K562 (cell line): ENCODE results near the gene HPCA. TPM values are rescaled to one million over a fixed set of nuclear protein-coding genes. Genes with fewer than 3 reads are reported as not detected.

Experiments used
- ATAC-seq: fragments of 200-7000 bp; cut with Tn5 transposase; 3 replicates; pipeline ENCODE4 v1.9.1; 2020; ENCODE audit warnings: moderate library complexity
- BruUV-seq: library from RNA; stranded (reverse); fragments of 400-500 nt; replicated peaks from 2 replicates; lab custom pipeline; 2021; lab: Mats Ljungman, UMichigan
- CTCF ChIA-PET: fragments of 300-600 bp; formaldehyde crosslinking; extraction: SDS; loops from one replicate; lab custom pipeline; 2021; ENCODE audit warnings: low intra/inter-chr PET ratio; lab: Yijun Ruan, JAX
- POLR2A ChIA-PET: fragments of 300-600, 350-650 bp; sonication (Branson Sonifier 250); formaldehyde crosslinking; extraction: SDS; loops from one replicate; lab custom pipeline; 2021; ENCODE audit warnings: antibody characterized with exemption, inconsistent platforms; lab: Yijun Ruan, JAX
- DNase-seq, 4 experiments: peaks; one replicate each; pipeline versions ENCODE4 v3.0.0 to v3.0.0-alpha.2; 2011 to 2018; ENCODE audit warnings: low spot score in 3 of 4, mixed read lengths in 3 of 4; ENCODE audit errors: extremely low read depth in 1 of 4
- FAIRE-seq: peaks from 2 replicates; lab custom pipeline; 2011; peaks lifted over from hg19 to GRCh38; lab: Jason Lieb, UNC
- H2AFZ ChIP-seq: 2 replicates; pipeline ENCODE4 v1.6.0; 2011; ENCODE audit warnings: low read depth, low read length, control low read depth, inconsistent platforms
- H3K27ac ChIP-seq: fragments of 200-600 bp; 3 replicates; pipeline ENCODE4 v1.8.0; 2011; ENCODE audit warnings: low read depth, mild to moderate bottlenecking, control low read depth, inconsistent platforms, low read length, moderate library complexity, mixed read lengths; ENCODE audit errors: extremely low read depth
- H3K27me3 ChIP-seq, 2 experiments: fragments of 300-600 bp in 1 of 2; 2 replicates in 1 of 2; 3 replicates in 1 of 2; pipeline versions ENCODE4 v1.6.0 to v1.8.0; 2011; ENCODE audit warnings: inconsistent platforms in 2 of 2, low read length in 2 of 2, mild to moderate bottlenecking in 1 of 2, mixed read lengths in 1 of 2, moderate library complexity in 1 of 2; ENCODE audit not compliant: control insufficient read depth in 2 of 2, insufficient read depth in 2 of 2
- H3K36me3 ChIP-seq: fragments of 300-600 bp; 3 replicates; pipeline ENCODE4 v1.8.0; 2011; ENCODE audit warnings: mild to moderate bottlenecking, low read length, inconsistent platforms; ENCODE audit not compliant: control insufficient read depth, insufficient read depth
- H3K4me1 ChIP-seq, 2 experiments: fragments of 200-600 bp in 1 of 2; replicated peaks in 1 of 2; 2 replicates in 1 of 2; 3 replicates in 1 of 2; pipeline versions ENCODE4 v1.5.1 to v1.8.0; 2011; ENCODE audit warnings: inconsistent platforms in 2 of 2, low read length in 2 of 2, mild to moderate bottlenecking in 1 of 2, mixed read lengths in 1 of 2, moderate library complexity in 1 of 2; ENCODE audit not compliant: control insufficient read depth in 2 of 2, insufficient read depth in 2 of 2
- H3K4me2 ChIP-seq: 2 replicates; pipeline ENCODE4 v1.6.1; 2011; ENCODE audit warnings: low read length, control low read depth, inconsistent platforms, mixed read lengths; ENCODE audit not compliant: insufficient read depth
- H3K4me3 ChIP-seq: fragments of 200-600 bp; sonication (generic), shearing (Covaris generic); 2 replicates; pipeline ENCODE4 v1.5.1; 2016; ENCODE audit warnings: control low read depth, inconsistent platforms
- H3K79me2 ChIP-seq: fragments of 200-600 bp; 3 replicates; pipeline ENCODE4 v1.8.0; 2011; ENCODE audit warnings: low read length, inconsistent platforms; ENCODE audit not compliant: control insufficient read depth, insufficient read depth
- H3K9ac ChIP-seq, 2 experiments: 2 replicates each; pipeline versions ENCODE4 v1.6.0 to v1.6.1; 2011; ENCODE audit warnings: low read depth in 2 of 2, low read length in 2 of 2, control low read depth in 1 of 2, inconsistent platforms in 1 of 2, mild to moderate bottlenecking in 1 of 2, mixed read lengths in 1 of 2; ENCODE audit not compliant: insufficient read depth in 1 of 2
- H3K9me1 ChIP-seq: one replicate; pipeline ENCODE4 v1.6.0; 2011; ENCODE audit warnings: inconsistent platforms, mild to moderate bottlenecking, low read length, moderate library complexity; ENCODE audit not compliant: control insufficient read depth, insufficient read depth
- H3K9me3 ChIP-seq: replicated peaks from 2 replicates; pipeline ENCODE4 v1.5.1; 2011; ENCODE audit warnings: low read depth, low read length, inconsistent platforms; ENCODE audit not compliant: control insufficient read depth, insufficient read depth
- H4K20me1 ChIP-seq: replicated peaks from 2 replicates; pipeline ENCODE4 v1.6.1; 2011; ENCODE audit warnings: low read length, inconsistent platforms, mixed read lengths; ENCODE audit not compliant: control insufficient read depth, insufficient read depth
- DNMT1 ChIP-seq: fragments of 450-650 bp; IDR thresholded peaks from 2 replicates; pipeline ENCODE4 v1.6.1; 2016; ENCODE audit warnings: antibody characterized with exemption, mild to moderate bottlenecking
- EZH2 ChIP-seq: IDR thresholded peaks from 2 replicates; pipeline ENCODE4 v1.6.1; 2012; ENCODE audit warnings: low read depth, mild to moderate bottlenecking, inconsistent platforms, low read length, borderline replicate concordance
- KAT8 ChIP-seq: fragments of 450-650 bp; IDR thresholded peaks from 2 replicates; pipeline ENCODE4 v1.6.1; 2016; ENCODE audit warnings: low read depth, mild to moderate bottlenecking
- LARP7 ChIP-seq: fragments of 450-650 bp; IDR thresholded peaks from 2 replicates; pipeline ENCODE4 v1.6.1; 2016
- MAZ ChIP-seq, 2 experiments: fragments of 450-650 bp in 1 of 2; sonication (generic) in 1 of 2; formaldehyde crosslinking; IDR thresholded peaks in 1 of 2; conservative IDR thresholded peaks in 1 of 2; 2 replicates each; pipeline versions ENCODE4 v1.4.0 to v1.5.0; 2020; ENCODE audit warnings: mild to moderate bottlenecking in 1 of 2, missing genetic modification reagents in 1 of 2
- SRSF3 ChIP-seq: fragments of 200-400 bp; formaldehyde crosslinking; IDR thresholded peaks from 2 replicates; pipeline ENCODE4 v1.6.1; 2016; ENCODE audit warnings: mild to moderate bottlenecking, low read length, moderate library complexity; ENCODE audit not compliant: insufficient read depth
- TAF15 ChIP-seq: fragments of 200-400 bp; formaldehyde crosslinking; IDR thresholded peaks from 2 replicates; pipeline ENCODE4 v1.6.1; 2017; ENCODE audit warnings: mild to moderate bottlenecking, low read depth, low read length, moderate library complexity
- ZBTB12 ChIP-seq: fragments of 250-450 bp; sonication (Bioruptor Pico); IDR thresholded peaks from 2 replicates; pipeline ENCODE4 v1.4.0; 2020
- ZFP1 ChIP-seq: fragments of 450-650 bp; formaldehyde crosslinking; IDR thresholded peaks from 2 replicates; pipeline ENCODE4 v1.4.0; 2020; ENCODE audit warnings: mild to moderate bottlenecking, mixed read lengths
- ZNF511 ChIP-seq: sonication (generic); formaldehyde crosslinking; IDR thresholded peaks from 2 replicates; pipeline ENCODE4 v1.8.0; 2022; ENCODE audit warnings: mild to moderate bottlenecking, missing genetic modification reagents
- ZNF561 ChIP-seq: fragments of 450-650 bp; formaldehyde crosslinking; conservative IDR thresholded peaks from 2 replicates; pipeline ENCODE4 v1.4.0; 2020; ENCODE audit warnings: mild to moderate bottlenecking, moderate library complexity
- WGBS: fragments of 100-300 bp; shearing (Covaris generic); methylation state at CpG from one replicate; pipeline ENCODE4 v1.1.6; 2016; ENCODE audit warnings: low coverage, mixed read lengths; ENCODE audit not compliant: insufficient coverage; ENCODE audit errors: missing lambda C conversion rate; 5-methylcytosine and 5-hydroxymethylcytosine counted together
- in situ Hi-C: fragments of 300-500 bp; cut with MboI; formaldehyde crosslinking; loops from 4 replicates; pipeline ENCODE4 v1.15.0; 2018; ENCODE audit warnings: inconsistent platforms, mixed read lengths
- intact Hi-C: fragments of 100-400 bp; cut with micrococcal nuclease; formaldehyde crosslinking; loops from 2 replicates; pipeline ENCODE4 v1.14.2; 2022
- polyA plus RNA-seq, 8 experiments: library from polyadenylated mRNA; depleted of rRNA in 4 of 8; stranded (reverse) in 5 of 8; unstranded in 3 of 8; fragments of >200 nt; fragmentation: Nextera tagmentation in 2 of 8; fragmentation: Illumina TruSeq in 1 of 8; extraction: Ambion mirVana in 2 of 8; extraction: Trizol in 1 of 8; gene quantifications; 2 replicates each; pipeline versions ENCODE4 v1.2.1 to v1.2.3, GENCODE V29; 2011 to 2014; ENCODE audit warnings: inconsistent platforms in 1 of 8, missing spikeins in 1 of 8
- total RNA-seq, 7 experiments: library from RNA; depleted of rRNA in 6 of 7; stranded (reverse); fragments of >200 nt in 6 of 7; fragmentation: Illumina TruSeq in 2 of 7; extraction: Trizol in 2 of 7; gene quantifications; 2 replicates each; pipeline versions ENCODE4 v1.2.1 to v1.2.3, GENCODE V29; 2011 to 2021; ENCODE audit warnings: low replicate concordance in 1 of 7
- TF ChIP-seq, protein P1 (sequence below): fragments of 150-350 bp; IDR thresholded peaks from 2 replicates; pipeline ENCODE4 v1.6.1; 2014; ENCODE audit warnings: low read depth, mild to moderate bottlenecking, low read length, borderline replicate concordance

HPCA gene
- total and polyA plus RNA-seq, 9 of the 15 experiments (the other 6 are each of a cell fraction or from before 2014, with no cell fraction given), result not detected

- no peak for TF ChIP-seq ZFP1 (CRISPR knock-in tag)
- 0 out of 2 replicates have a peak, but pooled peaks have one; percentile 26 for TF ChIP-seq ZNF511 (CRISPR knock-in tag)
- no peak for TF ChIP-seq LARP7
- no peak for TF ChIP-seq SRSF3
- no peak for TF ChIP-seq KAT8
- no peak for TF ChIP-seq DNMT1
- TF ChIP-seq ZNF561 (CRISPR knock-in tag), result no peak
Measured at GRCh38 chr1:32870615-32871363, 15.5 kb upstream of the HPCA start, which contains the start of gene FNDC5 (continued).

GRCh38 chr1:32871364-32872191, 14.7 kb upstream of the HPCA start:
- H2AFZ ChIP-seq, result no peak overlapping the region
- ChIA-PET CTCF (interaction anchor here (0.5 to 2.9 kb wide), 6 partner anchors 15 to 471 kb away, joined by 3 to 26 read pairs (median 4); partner anchors contain the start of gene HPCA), POLR2A (interaction anchor here (0.6 to 1.3 kb wide), 4 partner anchors 10 to 34 kb away, joined by 3 read pairs; no protein-coding TSS in a partner anchor)
- no peaks in the 10 kb centered on the region for H3K9me3 ChIP-seq
- H3K9ac ChIP-seq, result peak overlapping the region in 1 of 2 experiments; percentile 67; a peak in 2 of 4 replicates
- peak overlapping the region; percentile 22; the same call in 1 of the 2 replicates for H3K4me2 ChIP-seq
- FAIRE-seq (peak; percentile 60), DNase-seq (peak in 2 of 4 experiments; percentile 32 to 50), ATAC-seq (peak; percentile 47)
- H4K20me1 ChIP-seq, result peaks cover 9% of the 10 kb centered on the region
- no peaks in the 10 kb centered on the region for H3K9me1 ChIP-seq
- peaks cover 4 to 20% of the 10 kb centered on the region in 2 experiments; a peak in 3 of 5 replicates for H3K27me3 ChIP-seq
- peaks cover 7 to 19% of the 10 kb centered on the region in 2 experiments; a peak in 4 of 5 replicates for H3K4me1 ChIP-seq
- H3K27ac ChIP-seq, result no peak overlapping the region
- H3K4me3 ChIP-seq, result peak overlapping the region; percentile 28; the same call in 1 of the 2 replicates
- WGBS, result 9% methylated on average over 13 of the region's 13 CpGs
- intact Hi-C loops (loop anchor here (1.0 to 5.0 kb wide), 5 partner anchors 99 to 469 kb away; no protein-coding TSS in a partner anchor), in situ Hi-C loops (loop anchor here (5.0 kb wide), 1 partner anchor 349 kb away; no protein-coding TSS in a partner anchor)
- BruUV-seq, result no TSS peak
- no peaks in the 10 kb centered on the region for H3K36me3 ChIP-seq
- H3K79me2 ChIP-seq, result no peaks in the 10 kb centered on the region
- TF ChIP-seq ZBTB12 (CRISPR knock-in tag) (no peak), MAZ (CRISPR knock-in tag; conservative IDR thresholded peaks at IDR 0.05 in 1 of 2, IDR thresholded peaks at IDR 0.05 in 1 of 2) (peak in 1 of 2 experiments; percentile 37; a peak in 1 of 4 replicates), TAF15 (no peak), EZH2 (peak; percentile 86; the same call in 1 of the 2 replicates)
- TF ChIP-seq, protein P1, sequence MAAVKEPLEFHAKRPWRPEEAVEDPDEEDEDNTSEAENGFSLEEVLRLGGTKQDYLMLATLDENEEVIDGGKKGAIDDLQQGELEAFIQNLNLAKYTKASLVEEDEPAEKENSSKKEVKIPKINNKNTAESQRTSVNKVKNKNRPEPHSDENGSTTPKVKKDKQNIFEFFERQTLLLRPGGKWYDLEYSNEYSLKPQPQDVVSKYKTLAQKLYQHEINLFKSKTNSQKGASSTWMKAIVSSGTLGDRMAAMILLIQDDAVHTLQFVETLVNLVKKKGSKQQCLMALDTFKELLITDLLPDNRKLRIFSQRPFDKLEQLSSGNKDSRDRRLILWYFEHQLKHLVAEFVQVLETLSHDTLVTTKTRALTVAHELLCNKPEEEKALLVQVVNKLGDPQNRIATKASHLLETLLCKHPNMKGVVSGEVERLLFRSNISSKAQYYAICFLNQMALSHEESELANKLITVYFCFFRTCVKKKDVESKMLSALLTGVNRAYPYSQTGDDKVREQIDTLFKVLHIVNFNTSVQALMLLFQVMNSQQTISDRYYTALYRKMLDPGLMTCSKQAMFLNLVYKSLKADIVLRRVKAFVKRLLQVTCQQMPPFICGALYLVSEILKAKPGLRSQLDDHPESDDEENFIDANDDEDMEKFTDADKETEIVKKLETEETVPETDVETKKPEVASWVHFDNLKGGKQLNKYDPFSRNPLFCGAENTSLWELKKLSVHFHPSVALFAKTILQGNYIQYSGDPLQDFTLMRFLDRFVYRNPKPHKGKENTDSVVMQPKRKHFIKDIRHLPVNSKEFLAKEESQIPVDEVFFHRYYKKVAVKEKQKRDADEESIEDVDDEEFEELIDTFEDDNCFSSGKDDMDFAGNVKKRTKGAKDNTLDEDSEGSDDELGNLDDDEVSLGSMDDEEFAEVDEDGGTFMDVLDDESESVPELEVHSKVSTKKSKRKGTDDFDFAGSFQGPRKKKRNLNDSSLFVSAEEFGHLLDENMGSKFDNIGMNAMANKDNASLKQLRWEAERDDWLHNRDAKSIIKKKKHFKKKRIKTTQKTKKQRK, result no peak
